Uterus (tissue), 2 donors: ENCODE measurements around the gene FZD4.

Experiments used
- CTCF ChIP-seq, 4 experiments: fragments of 200-600 bp in 2 of 4; fragments of 450-650 bp in 2 of 4; sonication (generic) in 2 of 4; IDR thresholded peaks; one replicate each; pipeline ENCODE4 v1.5.1; 2016 to 2019; ENCODE audit warnings: antibody characterized with exemption in 4 of 4, mild to moderate bottlenecking in 2 of 4, moderate library complexity in 1 of 4
- POLR2A ChIP-seq, 2 donors: fragments of 450-650 bp; IDR thresholded peaks; one replicate each; pipeline ENCODE4 v1.6.1; 2016; ENCODE audit warnings: antibody characterized with exemption in 2 of 2, mild to moderate bottlenecking in 1 of 2, moderate library complexity in 1 of 2

- TF ChIP-seq CTCF (IDR thresholded peaks at IDR 0.05) (no peak), POLR2A (IDR thresholded peaks at IDR 0.05) (no peak)
Observed at GRCh38 chr11:86930957-86931547, 24.1 kb downstream of the FZD4 start.
